Hepatocyte (in vitro differentiated cells): ENCODE data around the gene ZBED3. TPM values are rescaled to one million over a fixed set of nuclear protein-coding genes. Genes with fewer than 3 reads are reported as not detected.

Experiments used
- DNase-seq: peaks from one replicate; pipeline ENCODE4 v3.0.0-alpha.2; 2016; ENCODE audit warnings: low spot score
- H2AFZ ChIP-seq: fragments of 200-600 bp; sonication (generic); 2 replicates; pipeline ENCODE4 v1.6.0; 2016; ENCODE audit warnings: antibody characterized with exemption, mild to moderate bottlenecking
- H3K27ac ChIP-seq: fragments of 200-600 bp; sonication (generic); 2 replicates; pipeline ENCODE4 v1.5.1; 2016; ENCODE audit warnings: mild to moderate bottlenecking
- H3K27me3 ChIP-seq: fragments of 200-600 bp; sonication (generic); 2 replicates; pipeline ENCODE4 v1.6.1; 2016
- H3K36me3 ChIP-seq: fragments of 200-600 bp; sonication (generic); replicated peaks from 2 replicates; pipeline ENCODE4 v1.5.1; 2016; ENCODE audit warnings: low read depth; ENCODE audit not compliant: insufficient read depth
- H3K4me1 ChIP-seq: fragments of 200-600 bp; sonication (generic); 2 replicates; pipeline ENCODE4 v1.5.1; 2016; ENCODE audit warnings: mild to moderate bottlenecking, moderate library complexity; ENCODE audit not compliant: insufficient read depth
- H3K4me2 ChIP-seq: fragments of 200-600 bp; sonication (generic); 2 replicates; pipeline ENCODE4 v1.6.0; 2016
- H3K4me3 ChIP-seq: fragments of 200-600 bp; sonication (generic); 2 replicates; pipeline ENCODE4 v1.5.1; 2016; ENCODE audit warnings: mild to moderate bottlenecking
- H3K79me2 ChIP-seq: fragments of 200-600 bp; sonication (generic); 2 replicates; pipeline ENCODE4 v1.6.0; 2017; ENCODE audit warnings: mild to moderate bottlenecking
- H3K9me2 ChIP-seq: fragments of 200-600 bp; sonication (generic); replicated peaks from 2 replicates; pipeline ENCODE4 v1.6.0; 2017; ENCODE audit warnings: mild to moderate bottlenecking; ENCODE audit not compliant: insufficient read depth
- H3K9me3 ChIP-seq: fragments of 200-600 bp; sonication (generic); 2 replicates; pipeline ENCODE4 v1.5.1; 2016; ENCODE audit warnings: low read depth, mild to moderate bottlenecking
- H4K20me1 ChIP-seq: fragments of 200-600 bp; sonication (generic); 2 replicates; pipeline ENCODE4 v1.6.0; 2016; ENCODE audit warnings: mild to moderate bottlenecking; ENCODE audit not compliant: insufficient read depth, poor library complexity, severe bottlenecking
- CTCF ChIP-seq: fragments of 200-600 bp; sonication (generic); IDR thresholded peaks from 2 replicates; pipeline ENCODE4 v1.5.1; 2016; ENCODE audit warnings: antibody characterized with exemption, mild to moderate bottlenecking; ENCODE audit not compliant: poor library complexity
- EZH2 ChIP-seq: fragments of 200-600 bp; sonication (generic); IDR thresholded peaks from 2 replicates; pipeline ENCODE4 v1.6.1; 2016; ENCODE audit warnings: antibody characterized with exemption, mild to moderate bottlenecking, borderline replicate concordance
- EZH2phosphoT487 ChIP-seq: fragments of 200-600 bp; sonication (generic); IDR thresholded peaks from one replicate; pipeline ENCODE4 v1.6.1; 2018; ENCODE audit warnings: antibody characterized with exemption, mild to moderate bottlenecking, low read depth, moderate library complexity; ENCODE audit not compliant: unreplicated experiment, severe bottlenecking
- WGBS: methylation state at CpG from one replicate; pipeline ENCODE4 v1.1.6; 2016; ENCODE audit warnings: low lambda C conversion rate; ENCODE audit errors: missing lambda C conversion rate; 5-methylcytosine and 5-hydroxymethylcytosine counted together
- polyA plus RNA-seq: library from polyadenylated mRNA; unstranded; fragments of >200 nt; fragmentation: Nextera tagmentation; extraction: Ambion mirVana; gene quantifications from 2 replicates; pipeline ENCODE4 v1.2.1, GENCODE V29; 2016
- total RNA-seq: library from RNA; depleted of rRNA; stranded (reverse); fragments of >200 nt; gene quantifications from 2 replicates; pipeline ENCODE4 v1.2.3, GENCODE V29; 2014

ZBED3 gene
- total and polyA plus RNA-seq, 2 experiments from 2014 or later: 6.0 to 29.8 TPM

DNA sequence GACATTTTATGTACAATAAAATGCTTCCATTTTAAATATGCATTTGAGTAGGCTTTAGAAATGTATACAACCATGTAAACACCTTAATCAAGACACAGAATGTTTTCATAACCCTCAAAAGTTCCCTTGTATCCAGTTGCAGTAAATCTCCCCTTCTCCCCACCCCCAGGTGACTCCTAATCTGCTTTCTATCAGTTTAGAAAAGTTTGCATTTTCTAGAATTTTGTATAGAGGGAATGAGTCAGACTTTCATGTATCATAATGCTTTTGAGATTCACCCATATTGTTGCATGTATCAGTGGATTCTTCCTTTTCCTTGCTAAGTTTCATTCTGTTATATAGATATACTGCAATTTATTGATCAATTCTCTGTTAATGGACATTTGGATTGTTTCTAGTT lies 17.7 kb upstream of the ZBED3 start:
- no peak overlapping the region for H3K4me2 ChIP-seq
- no peak for DNase-seq
- TF ChIP-seq EZH2: no peak
- TF ChIP-seq CTCF: no peak
- no peak for TF ChIP-seq EZH2phosphoT487

DNA sequence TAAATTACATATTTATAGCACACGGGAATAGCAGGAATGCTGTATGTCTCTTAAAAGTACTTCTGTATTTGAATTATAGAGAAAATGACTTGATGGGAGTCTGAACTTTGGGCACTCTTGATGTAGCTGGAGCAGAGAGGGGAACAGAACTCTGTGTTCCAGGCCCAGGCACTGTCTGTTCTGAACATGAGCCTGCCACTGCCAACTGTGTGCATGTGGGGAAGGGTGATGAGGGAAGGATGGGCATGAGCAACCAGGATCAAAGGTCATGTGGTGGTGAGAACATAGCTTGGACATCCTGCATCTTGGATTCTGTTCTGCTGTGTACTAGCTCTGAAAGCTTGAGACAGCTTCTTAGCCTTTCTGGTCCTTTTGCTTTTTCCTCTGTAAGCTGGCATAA lies 16.4 kb upstream of the ZBED3 start:
- no peak overlapping the region for H3K4me3 ChIP-seq
- no peak for DNase-seq
- H2AFZ ChIP-seq: no peak overlapping the region
- H3K9me2 ChIP-seq: no peaks in the 10 kb centered on the region
- H3K27ac ChIP-seq: no peak overlapping the region
- no peaks in the 10 kb centered on the region for H3K79me2 ChIP-seq
- no peak overlapping the region for H3K4me2 ChIP-seq
- no peaks in the 10 kb centered on the region for H4K20me1 ChIP-seq
- H3K9me3 ChIP-seq: no peaks in the 10 kb centered on the region
- no peaks in the 10 kb centered on the region for H3K4me1 ChIP-seq
- TF ChIP-seq CTCF: no peak
- no peak for TF ChIP-seq EZH2phosphoT487
- no peak for TF ChIP-seq EZH2
- no peaks in the 10 kb centered on the region for H3K36me3 ChIP-seq
- H3K27me3 ChIP-seq: no peaks in the 10 kb centered on the region
- 93% methylated on average over 1 of the region's 1 CpG for WGBS

More for the DNA sequence above, 17.7 kb upstream of the ZBED3 start:
- Histone ChIP-seq H3K79me2 (no peaks in the 10 kb centered on the region), H3K27me3 (no peaks in the 10 kb centered on the region), H3K4me1 (no peaks in the 10 kb centered on the region), H3K4me3 (no peak overlapping the region), H4K20me1 (no peaks in the 10 kb centered on the region), H3K9me2 (no peaks in the 10 kb centered on the region), H3K9me3 (no peaks in the 10 kb centered on the region), H3K36me3 (no peaks in the 10 kb centered on the region), H3K27ac (no peak overlapping the region), H2AFZ (no peak overlapping the region)

DNA sequence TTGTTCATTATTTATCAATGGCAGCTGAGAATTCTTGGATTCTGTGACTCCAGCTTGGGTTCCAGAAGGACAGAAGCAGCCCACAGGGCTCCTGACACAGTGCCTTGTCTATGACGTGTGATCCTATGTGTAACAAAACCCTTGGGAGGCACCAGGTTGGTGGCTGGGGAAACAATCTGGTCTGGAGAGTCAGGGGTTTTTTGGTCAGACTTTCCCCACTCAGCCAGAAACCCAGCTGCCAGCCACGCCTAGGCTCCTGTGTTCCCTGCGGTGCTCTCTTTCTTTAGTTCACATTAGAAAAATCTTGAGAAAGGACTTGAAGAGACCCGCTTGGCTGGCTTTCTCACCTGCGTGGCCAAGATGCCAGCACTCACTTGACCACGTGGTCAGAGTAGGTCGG lies 15.5 kb upstream of the ZBED3 start:
- no peak overlapping the region for H2AFZ ChIP-seq
- 96% methylated on average over 7 of the region's 7 CpGs for WGBS
- H4K20me1 ChIP-seq: no peaks in the 10 kb centered on the region
- H3K9me2 ChIP-seq: no peaks in the 10 kb centered on the region
- no peaks in the 10 kb centered on the region for H3K9me3 ChIP-seq
- no peaks in the 10 kb centered on the region for H3K4me1 ChIP-seq
- H3K27ac ChIP-seq: no peak overlapping the region
- no peaks in the 10 kb centered on the region for H3K36me3 ChIP-seq
- no peaks in the 10 kb centered on the region for H3K27me3 ChIP-seq
- H3K4me2 ChIP-seq: no peak overlapping the region
- DNase-seq: no peak
- no peak overlapping the region for H3K4me3 ChIP-seq
- TF ChIP-seq EZH2 (no peak), CTCF (no peak), EZH2phosphoT487 (no peak)
- no peaks in the 10 kb centered on the region for H3K79me2 ChIP-seq

- TF ChIP-seq EZH2phosphoT487: no peak
- no peak for TF ChIP-seq EZH2
- no peak for TF ChIP-seq CTCF
- no peak overlapping the region for H3K4me2 ChIP-seq
- H2AFZ ChIP-seq: no peak overlapping the region
Measured at GRCh38 chr5:77101298-77101697, 14.2 kb upstream of the ZBED3 start.

More at GRCh38 chr5:77101298-77101697, 14.2 kb upstream of the ZBED3 start:
- H3K27ac ChIP-seq: no peak overlapping the region
- no peaks in the 10 kb centered on the region for H3K9me2 ChIP-seq
- H3K9me3 ChIP-seq: no peaks in the 10 kb centered on the region
- WGBS: 79% methylated on average over 4 of the region's 4 CpGs
- DNase-seq: no peak
- H3K4me3 ChIP-seq: no peak overlapping the region
- H3K36me3 ChIP-seq: no peaks in the 10 kb centered on the region
- H3K79me2 ChIP-seq: no peaks in the 10 kb centered on the region
- no peaks in the 10 kb centered on the region for H3K4me1 ChIP-seq
- H4K20me1 ChIP-seq: no peaks in the 10 kb centered on the region
- no peaks in the 10 kb centered on the region for H3K27me3 ChIP-seq
